Tibial nerve (tissue), 4 donors: Measurements from ENCODE around the gene EBP.

Source experiments
- EP300 ChIP-seq, 2 donors: sonication (generic); formaldehyde crosslinking; IDR thresholded peaks; one replicate each; pipeline ENCODE4 v1.6.1; 2017; ENCODE audit warnings: antibody characterized with exemption in 2 of 2, mild to moderate bottlenecking in 1 of 2
- POLR2A ChIP-seq, 2 donors: fragments of 450-650 bp; IDR thresholded peaks; one replicate each; pipeline ENCODE4 v1.6.1; 2017; ENCODE audit warnings: antibody characterized with exemption in 2 of 2, mild to moderate bottlenecking in 2 of 2, moderate library complexity in 2 of 2
- TF ChIP-seq, protein P1 (sequence below), 5 experiments: fragments of 200-600 bp in 3 of 5; fragments of 450-650 bp in 2 of 5; sonication (generic) in 3 of 5; IDR thresholded peaks; one replicate each; pipeline ENCODE4 v1.5.1; 2016 to 2019; ENCODE audit warnings: antibody characterized with exemption in 5 of 5, mild to moderate bottlenecking in 3 of 5, moderate library complexity in 2 of 5

DNA sequence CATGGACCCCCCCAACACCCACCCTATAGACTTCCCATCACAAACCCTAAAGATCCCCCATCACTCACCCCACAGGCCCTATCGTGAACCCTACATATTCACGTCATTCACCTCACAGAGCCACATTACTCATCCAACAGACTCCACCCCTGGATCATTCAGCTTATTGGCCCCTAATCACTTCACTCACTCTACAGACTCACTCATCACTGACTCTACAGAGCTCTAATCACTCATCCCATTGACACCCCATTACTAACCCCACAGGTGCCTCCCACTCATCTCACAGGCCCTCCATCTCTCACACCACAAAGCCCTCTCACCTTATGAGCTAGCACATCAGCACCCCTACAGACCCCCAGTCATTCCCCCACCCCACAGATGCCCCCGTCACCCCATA is 11.6 kb downstream of the EBP start:
- TF ChIP-seq, protein P1, sequence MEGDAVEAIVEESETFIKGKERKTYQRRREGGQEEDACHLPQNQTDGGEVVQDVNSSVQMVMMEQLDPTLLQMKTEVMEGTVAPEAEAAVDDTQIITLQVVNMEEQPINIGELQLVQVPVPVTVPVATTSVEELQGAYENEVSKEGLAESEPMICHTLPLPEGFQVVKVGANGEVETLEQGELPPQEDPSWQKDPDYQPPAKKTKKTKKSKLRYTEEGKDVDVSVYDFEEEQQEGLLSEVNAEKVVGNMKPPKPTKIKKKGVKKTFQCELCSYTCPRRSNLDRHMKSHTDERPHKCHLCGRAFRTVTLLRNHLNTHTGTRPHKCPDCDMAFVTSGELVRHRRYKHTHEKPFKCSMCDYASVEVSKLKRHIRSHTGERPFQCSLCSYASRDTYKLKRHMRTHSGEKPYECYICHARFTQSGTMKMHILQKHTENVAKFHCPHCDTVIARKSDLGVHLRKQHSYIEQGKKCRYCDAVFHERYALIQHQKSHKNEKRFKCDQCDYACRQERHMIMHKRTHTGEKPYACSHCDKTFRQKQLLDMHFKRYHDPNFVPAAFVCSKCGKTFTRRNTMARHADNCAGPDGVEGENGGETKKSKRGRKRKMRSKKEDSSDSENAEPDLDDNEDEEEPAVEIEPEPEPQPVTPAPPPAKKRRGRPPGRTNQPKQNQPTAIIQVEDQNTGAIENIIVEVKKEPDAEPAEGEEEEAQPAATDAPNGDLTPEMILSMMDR (IDR thresholded peaks at IDR 0.05): no peak
- TF ChIP-seq POLR2A (IDR thresholded peaks at IDR 0.05) (no peak), EP300 (IDR thresholded peaks at IDR 0.05) (no peak)
